Lower leg skin (tissue), 4 donors: ENCODE data around the gene PHF8. TPM values are rescaled to one million over a fixed set of nuclear protein-coding genes. Genes with fewer than 3 reads are reported as not detected.

Experiments used
- DNase-seq, 2 donors: peaks; one replicate each; pipeline ENCODE4 v3.0.0-alpha.2; 2019; ENCODE audit warnings: low spot score in 2 of 2
- H3K4me3 ChIP-seq: fragments of 200-600 bp; sonication (generic); 2 replicates; pipeline ENCODE4 v1.5.1; 2017; ENCODE audit warnings: mild to moderate bottlenecking, low read depth; ENCODE audit not compliant: poor library complexity, severe bottlenecking
- CTCF ChIP-seq, 3 donors: fragments of 450-650 bp; IDR thresholded peaks; one replicate each; pipeline ENCODE4 v1.5.1; 2016; ENCODE audit warnings: antibody characterized with exemption in 3 of 3, mild to moderate bottlenecking in 3 of 3, moderate library complexity in 2 of 3
- POLR2A ChIP-seq, 2 donors: fragments of 450-650 bp; IDR thresholded peaks; one replicate each; pipeline ENCODE4 v1.6.1; 2016 to 2017; ENCODE audit warnings: antibody characterized with exemption in 2 of 2, mild to moderate bottlenecking in 1 of 2, moderate library complexity in 1 of 2
- WGBS, 2 donors: methylation state at CpG; one replicate each; pipeline ENCODE4 v1.1.5; 2018; 5-methylcytosine and 5-hydroxymethylcytosine counted together
- intact Hi-C: fragments of 100-400 bp; cut with DNase I; formaldehyde crosslinking; loops from one replicate; pipeline ENCODE4 v1.15.0; 2023; ENCODE audit warnings: low total_unique reads
- total RNA-seq, 4 donors: library from RNA; depleted of rRNA; stranded (reverse); fragments of >200 nt; gene quantifications; one replicate each; pipeline ENCODE4 v1.1.0, GENCODE V29; 2016

Gene PHF8
- total RNA-seq, 4 donors from 2014 or later, result 21.5 to 50.3 (median 30.5) TPM

DNA sequence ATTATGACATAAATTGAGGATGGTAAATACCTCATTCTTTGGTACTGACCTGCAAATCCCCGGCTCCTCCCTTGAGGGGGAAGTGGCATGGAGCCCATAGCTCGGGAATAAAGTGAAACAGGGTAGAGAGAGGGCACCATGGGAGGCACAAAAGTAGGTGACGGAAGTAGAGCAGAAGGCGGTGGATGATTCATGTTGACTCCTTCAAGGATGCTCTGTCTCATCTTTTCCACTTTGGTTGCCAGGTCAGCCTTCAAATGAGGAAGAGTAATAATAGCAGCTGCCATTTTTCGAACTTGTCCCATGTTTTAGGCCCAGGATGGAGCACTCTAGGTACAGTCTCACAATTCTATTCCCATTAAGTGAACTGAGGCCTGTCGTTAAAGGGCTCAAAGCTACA lies 41.4 kb upstream of the PHF8 start:
- no peak for DNase-seq
- no peak for TF ChIP-seq CTCF (IDR thresholded peaks at IDR 0.05)
- no peak for TF ChIP-seq POLR2A (IDR thresholded peaks at IDR 0.05)
- 88 to 89% methylated on average over 6 of the region's 6 CpGs for WGBS, 2 donors

DNA sequence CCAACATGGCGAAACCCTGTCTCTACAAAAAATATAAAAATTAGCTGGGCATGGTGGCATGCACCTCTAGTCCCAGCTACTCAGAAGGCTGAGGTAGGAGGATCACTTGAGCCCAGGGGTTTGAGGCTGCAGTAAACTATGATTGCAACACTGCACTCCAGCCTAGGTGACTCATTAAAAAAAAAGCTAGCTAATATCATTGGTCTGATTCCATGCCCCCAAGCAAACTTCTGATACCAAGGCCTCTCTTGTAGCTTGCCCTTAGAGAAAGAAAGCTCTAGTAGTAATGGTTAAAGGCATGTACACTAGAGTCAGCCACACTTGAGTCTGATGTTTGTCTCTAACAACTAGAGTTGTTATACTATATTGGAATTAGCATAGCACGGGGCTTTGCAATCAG lies 32.6 kb upstream of the PHF8 start:
- WGBS, 2 donors, result 80 to 94% methylated on average over 2 of the region's 2 CpGs
- TF ChIP-seq POLR2A (IDR thresholded peaks at IDR 0.05) (no peak), CTCF (IDR thresholded peaks at IDR 0.05) (no peak)
- intact Hi-C loops, result no loop called here
- no peak overlapping the region for H3K4me3 ChIP-seq
- no peak for DNase-seq

More for the DNA sequence above, 41.4 kb upstream of the PHF8 start:
- no peak overlapping the region for H3K4me3 ChIP-seq
- intact Hi-C loops, result no loop called here

DNA sequence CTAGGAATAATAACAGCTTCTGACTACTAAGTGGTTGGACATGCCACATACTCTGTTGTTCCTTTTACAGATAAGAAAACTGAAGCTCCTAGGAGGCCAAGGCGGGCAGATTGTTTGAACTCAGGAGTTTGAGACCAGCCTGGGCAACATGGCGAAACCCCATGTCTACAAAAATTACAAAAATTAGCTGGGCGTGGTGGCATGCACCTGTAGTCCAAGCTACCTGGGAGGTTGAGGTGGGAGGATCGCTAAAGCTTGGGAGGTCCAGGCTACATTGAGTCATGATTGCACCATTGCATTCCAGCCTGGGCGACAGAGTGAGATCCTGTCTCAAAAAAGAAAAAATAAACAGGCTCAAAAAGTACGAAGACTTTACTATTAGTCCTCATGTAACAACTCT lies 30.6 kb upstream of the PHF8 start:
- 89 to 99% methylated on average over 6 of the region's 6 CpGs for WGBS, 2 donors
- intact Hi-C loops, result no loop called here
- TF ChIP-seq CTCF (IDR thresholded peaks at IDR 0.05) (no peak), POLR2A (IDR thresholded peaks at IDR 0.05) (no peak)
- H3K4me3 ChIP-seq, result no peak overlapping the region
- DNase-seq, result peak in 1 of 2 donors; percentile 42

- intact Hi-C loops, result no loop called here
- WGBS, 2 donors, result 67 to 75% methylated on average over 2 of the region's 2 CpGs
- no peak overlapping the region for H3K4me3 ChIP-seq
Observed at GRCh38 chrX:54067766-54068165, 23.5 kb upstream of the PHF8 start.

DNA sequence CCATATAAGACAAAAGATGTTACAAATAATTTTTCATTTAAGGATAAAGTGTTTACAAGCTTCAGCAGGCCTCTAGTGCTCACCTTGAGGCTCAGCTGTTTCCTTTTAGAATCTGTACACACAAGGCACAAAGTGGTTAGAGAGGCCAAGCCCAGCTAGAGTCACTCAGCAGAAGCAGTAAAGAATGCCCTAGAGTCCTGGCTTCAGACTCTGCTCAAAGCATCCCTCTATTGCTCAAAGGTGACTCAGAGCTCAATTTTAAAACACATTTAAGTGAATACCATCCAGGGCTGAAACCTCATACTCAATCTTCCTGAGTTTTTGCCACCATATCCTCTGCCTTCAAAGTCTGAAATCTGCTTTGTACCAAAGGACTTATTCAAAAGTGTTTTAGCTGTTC lies 22.6 kb upstream of the PHF8 start:
- DNase-seq, result no peak
- TF ChIP-seq POLR2A (IDR thresholded peaks at IDR 0.05) (no peak), CTCF (IDR thresholded peaks at IDR 0.05) (no peak)
- intact Hi-C loops, result no loop called here
- H3K4me3 ChIP-seq, result no peak overlapping the region

More at GRCh38 chrX:54067766-54068165, 23.5 kb upstream of the PHF8 start:
- no peak for DNase-seq
- TF ChIP-seq CTCF (IDR thresholded peaks at IDR 0.05) (no peak), POLR2A (IDR thresholded peaks at IDR 0.05) (no peak)

DNA sequence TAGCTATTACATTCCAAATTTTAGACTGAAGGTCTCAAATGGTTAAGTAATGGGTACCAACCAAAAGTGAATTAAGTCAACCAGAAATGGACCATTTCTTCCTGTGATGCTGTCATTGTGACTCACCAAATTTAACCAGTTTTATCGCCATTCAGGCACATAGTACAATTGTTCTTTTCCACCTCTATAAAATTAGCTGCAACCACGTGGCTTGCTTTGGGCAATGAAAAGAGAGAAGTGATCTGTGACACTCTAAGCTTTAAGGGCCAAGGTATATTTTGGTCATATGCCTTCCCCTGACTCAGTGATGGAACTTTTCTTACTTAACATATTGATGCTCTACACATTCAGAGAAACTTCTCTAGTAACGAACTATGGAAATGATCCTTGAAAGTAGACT lies 20.3 kb upstream of the PHF8 start:
- no peak overlapping the region for H3K4me3 ChIP-seq
- 79 to 81% methylated on average over 3 of the region's 3 CpGs for WGBS, 2 donors
- no peak for DNase-seq
- intact Hi-C loops, result no loop called here
- TF ChIP-seq POLR2A (IDR thresholded peaks at IDR 0.05) (no peak), CTCF (IDR thresholded peaks at IDR 0.05) (no peak)
